AG04450 (cell line): ENCODE results near the gene CCDC106. TPM values are rescaled to one million over a fixed set of nuclear protein-coding genes. Genes with fewer than 3 reads are reported as not detected.

ENCODE experiments used
- CTCF ChIA-PET: fragments of 300-600, 350-600 bp; formaldehyde crosslinking; extraction: SDS; loops from one replicate; lab custom pipeline; 2022; ENCODE audit warnings: antibody characterized with exemption, inconsistent platforms; lab: Charles Lee
- POLR2A ChIA-PET: fragments of 350-600 bp; formaldehyde crosslinking; extraction: SDS; loops from one replicate; lab custom pipeline; 2021; ENCODE audit warnings: antibody characterized with exemption, inconsistent platforms; lab: Yijun Ruan, JAX
- DNase-seq: peaks from one replicate; pipeline ENCODE4 v3.0.0-alpha.2; 2011; ENCODE audit warnings: low read depth, low spot score
- H3K27ac ChIP-seq: one replicate; pipeline ENCODE4 v1.5.1; 2012; ENCODE audit warnings: low read depth, low read length, control low read depth
- H3K27me3 ChIP-seq: one replicate; pipeline ENCODE4 v1.6.0; 2012; ENCODE audit warnings: low read length; ENCODE audit not compliant: control insufficient read depth, insufficient read depth
- H3K4me3 ChIP-seq: 2 replicates; pipeline ENCODE4 v1.5.1; 2011; ENCODE audit warnings: mild to moderate bottlenecking, low read depth, low read length, control low read depth
- H3K9me3 ChIP-seq: 2 replicates; pipeline ENCODE4 v1.5.1; 2012; ENCODE audit warnings: low read length; ENCODE audit not compliant: control insufficient read depth, insufficient read depth
- polyA plus RNA-seq: library from polyadenylated mRNA; depleted of rRNA; stranded (reverse); fragments of >200 nt; gene quantifications from 2 replicates; pipeline ENCODE4 v1.2.3, GENCODE V29; 2011
- TF ChIP-seq, protein P1 (sequence below): IDR thresholded peaks from 2 replicates; pipeline ENCODE4 v1.5.1; 2011; ENCODE audit warnings: low read depth, low read length, control low read depth, inconsistent platforms

The CCDC106 gene
- polyA plus RNA-seq, 1 experiment: 6.2 TPM

DNA sequence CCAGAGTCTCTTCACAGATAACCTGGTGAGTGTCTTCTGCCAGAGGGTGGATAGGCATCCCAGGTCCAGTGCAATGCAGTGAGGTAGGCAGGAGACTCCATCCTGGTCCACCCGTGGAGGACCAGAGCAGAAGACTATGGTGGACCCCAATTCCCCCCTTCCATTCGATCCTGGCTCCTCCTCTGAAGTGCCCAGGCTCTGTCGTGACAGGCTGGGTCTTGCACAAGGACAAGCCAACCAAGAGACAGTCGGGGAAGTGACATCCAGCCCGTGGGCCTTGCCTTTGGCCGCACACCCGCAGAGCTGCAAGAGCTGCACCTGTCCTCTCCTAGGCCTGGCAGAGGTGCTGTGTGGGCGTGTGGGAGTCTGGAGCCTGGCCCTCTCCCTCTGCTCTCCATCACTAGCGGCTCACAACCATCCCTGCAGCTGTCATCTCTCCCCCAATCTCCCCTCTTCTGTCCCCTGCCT is 26.8 kb upstream of the CCDC106 start:
- ChIA-PET POLR2A (interaction anchor here (1.3 kb wide), 1 partner anchor 22 kb away, joined by 6 read pairs; the partner anchor contains the start of gene FIZ1), CTCF (interaction anchor here (1.2 to 1.3 kb wide), 2 partner anchors 105 to 154 kb away, joined by 3 to 5 read pairs; no protein-coding TSS in a partner anchor)
- H3K4me3 ChIP-seq: no peak overlapping the region
- H3K27me3 ChIP-seq: no peaks in the 10 kb centered on the region
- H3K9me3 ChIP-seq: peaks cover 4% of the 10 kb centered on the region; the same call in 1 of the 2 replicates
- TF ChIP-seq, protein P1, sequence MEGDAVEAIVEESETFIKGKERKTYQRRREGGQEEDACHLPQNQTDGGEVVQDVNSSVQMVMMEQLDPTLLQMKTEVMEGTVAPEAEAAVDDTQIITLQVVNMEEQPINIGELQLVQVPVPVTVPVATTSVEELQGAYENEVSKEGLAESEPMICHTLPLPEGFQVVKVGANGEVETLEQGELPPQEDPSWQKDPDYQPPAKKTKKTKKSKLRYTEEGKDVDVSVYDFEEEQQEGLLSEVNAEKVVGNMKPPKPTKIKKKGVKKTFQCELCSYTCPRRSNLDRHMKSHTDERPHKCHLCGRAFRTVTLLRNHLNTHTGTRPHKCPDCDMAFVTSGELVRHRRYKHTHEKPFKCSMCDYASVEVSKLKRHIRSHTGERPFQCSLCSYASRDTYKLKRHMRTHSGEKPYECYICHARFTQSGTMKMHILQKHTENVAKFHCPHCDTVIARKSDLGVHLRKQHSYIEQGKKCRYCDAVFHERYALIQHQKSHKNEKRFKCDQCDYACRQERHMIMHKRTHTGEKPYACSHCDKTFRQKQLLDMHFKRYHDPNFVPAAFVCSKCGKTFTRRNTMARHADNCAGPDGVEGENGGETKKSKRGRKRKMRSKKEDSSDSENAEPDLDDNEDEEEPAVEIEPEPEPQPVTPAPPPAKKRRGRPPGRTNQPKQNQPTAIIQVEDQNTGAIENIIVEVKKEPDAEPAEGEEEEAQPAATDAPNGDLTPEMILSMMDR: no peak
- H3K27ac ChIP-seq: no peak overlapping the region
- DNase-seq: no peak

DNA sequence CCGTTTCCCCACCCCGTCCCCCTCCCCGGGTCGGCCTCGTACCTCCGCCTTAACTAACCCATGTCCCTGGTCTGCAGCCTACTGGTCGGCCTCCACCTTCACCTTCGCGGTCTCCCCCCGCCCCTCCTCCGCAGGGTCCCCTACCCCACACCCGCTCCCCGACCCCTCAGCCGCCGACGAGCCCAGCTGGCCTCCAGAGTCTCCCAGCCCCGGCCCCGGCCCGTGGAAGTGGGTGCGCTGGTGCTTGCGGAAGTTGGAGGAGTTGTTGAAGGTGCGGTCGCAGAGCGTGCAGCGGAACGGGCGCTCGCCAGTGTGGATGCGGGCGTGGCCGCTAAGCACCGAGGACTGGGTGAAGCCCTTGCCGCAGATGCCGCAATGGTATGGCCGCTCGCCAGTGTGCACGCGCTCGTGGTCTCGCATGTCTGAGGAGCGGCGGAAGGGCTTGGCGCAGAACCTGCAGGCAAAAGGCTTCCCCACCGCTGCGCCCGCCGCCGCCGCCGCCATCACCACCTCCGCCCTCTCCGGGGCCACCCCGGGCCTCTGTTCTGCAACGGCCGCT is 26.3 kb upstream of the CCDC106 start:
- H3K27ac ChIP-seq: no peak overlapping the region
- DNase-seq: no peak
- H3K9me3 ChIP-seq: no peaks in the 10 kb centered on the region; the same call in 1 of the 2 replicates
- ChIA-PET POLR2A (no interaction called here), CTCF (no interaction called here)
- no peak overlapping the region for H3K4me3 ChIP-seq
- TF ChIP-seq, protein P1: no peak
- no peaks in the 10 kb centered on the region for H3K27me3 ChIP-seq

DNA sequence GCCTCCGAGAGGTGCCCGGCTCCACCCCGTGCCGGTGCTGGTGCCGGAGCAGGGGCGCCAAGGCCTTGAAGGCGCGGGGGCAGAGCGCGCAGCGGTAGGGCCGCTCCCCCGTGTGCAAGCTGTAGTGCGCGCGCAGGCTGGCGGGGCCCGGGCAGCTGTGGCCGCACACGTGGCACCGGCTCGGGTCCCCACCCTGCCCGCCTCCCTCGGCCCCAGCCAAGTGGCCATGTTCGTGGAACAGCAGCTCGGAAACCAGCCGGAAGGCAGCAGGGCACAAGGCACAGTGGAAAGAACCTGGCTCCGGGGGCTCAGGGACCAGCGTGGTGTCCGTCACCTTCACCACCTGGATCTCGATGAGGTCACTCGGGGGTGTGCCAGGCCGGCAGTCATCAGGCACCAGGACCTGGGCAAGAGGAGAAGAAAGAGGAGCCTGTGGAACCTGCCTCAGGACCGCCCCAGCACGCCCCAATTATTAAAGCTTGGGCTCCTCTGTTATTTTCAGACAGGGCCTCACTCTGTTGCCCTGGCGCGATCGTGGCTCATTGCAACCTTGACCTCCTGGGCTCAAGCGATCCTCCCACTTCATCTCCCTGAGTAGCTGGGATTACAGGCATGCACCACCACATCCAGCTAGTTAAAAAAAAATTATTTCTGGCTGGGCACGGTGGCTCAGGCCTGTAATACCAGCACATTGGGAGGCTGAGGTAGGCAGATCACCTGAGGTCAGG is 25.6 kb upstream of the CCDC106 start:
- ChIA-PET POLR2A (no interaction called here), CTCF (interaction anchor here (2.7 to 3.2 kb wide), 2 partner anchors 11 to 16 kb away, joined by 14 to 17 read pairs; no protein-coding TSS in a partner anchor)
- no peaks in the 10 kb centered on the region; the same call in 1 of the 2 replicates for H3K9me3 ChIP-seq
- TF ChIP-seq, protein P1: no peak
- DNase-seq: no peak
- no peaks in the 10 kb centered on the region for H3K27me3 ChIP-seq
- no peak overlapping the region for H3K27ac ChIP-seq
- no peak overlapping the region for H3K4me3 ChIP-seq

DNA sequence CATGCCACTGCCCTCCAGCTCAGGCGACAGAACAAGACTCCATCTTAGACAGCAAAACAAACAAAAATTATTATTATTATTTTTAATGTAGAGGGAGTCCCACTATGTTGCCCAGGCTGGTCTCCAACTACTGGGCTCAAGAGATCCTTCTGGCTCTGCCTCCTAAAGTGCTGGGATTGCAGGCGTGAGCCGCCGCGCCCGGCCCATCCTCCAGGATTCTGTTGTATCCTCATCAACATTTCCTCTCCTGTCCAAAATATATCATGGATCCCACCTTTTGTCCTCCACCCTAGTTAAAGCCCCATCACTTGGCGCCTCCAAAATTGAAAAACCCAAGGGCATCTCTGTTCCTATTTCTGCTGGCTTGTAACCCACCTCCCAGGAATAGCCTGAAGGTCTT is 24.9 kb upstream of the CCDC106 start:
- ChIA-PET POLR2A (no interaction called here), CTCF (interaction anchor here (1.5 to 3.2 kb wide), 4 partner anchors 10 to 483 kb away, joined by 3 to 17 read pairs (median 13); no protein-coding TSS in a partner anchor)
- TF ChIP-seq, protein P1: no peak
- Histone ChIP-seq H3K9me3 (no peaks in the 10 kb centered on the region; the same call in 1 of the 2 replicates), H3K27ac (no peak overlapping the region), H3K4me3 (no peak overlapping the region), H3K27me3 (no peaks in the 10 kb centered on the region)
- no peak for DNase-seq
